Endothelial cell of umbilical vein (primary cell): ENCODE results near the gene THTPA. TPM values are rescaled to one million over a fixed set of nuclear protein-coding genes. Genes with fewer than 3 reads are reported as not detected.

Experiments
- BruUV-seq: library from RNA; stranded (reverse); fragments of 400-500 nt; replicated peaks from 2 replicates; lab custom pipeline; 2021; lab: Mats Ljungman, UMichigan
- CTCF ChIA-PET: fragments of 300-600, 350-600 bp; sonication (Branson Sonifier 250); formaldehyde crosslinking; loops from one replicate; lab custom pipeline; 2021; ENCODE audit warnings: antibody characterized with exemption, inconsistent platforms; lab: Charles Lee
- POLR2A ChIA-PET: fragments of 300-600, 350-600 bp; sonication (Branson Sonifier 250); formaldehyde crosslinking; loops from one replicate; lab custom pipeline; 2021; ENCODE audit warnings: antibody characterized with exemption, inconsistent platforms; lab: Charles Lee
- DNase-seq: peaks from one replicate; pipeline ENCODE4 v3.0.0-alpha.2; 2011; ENCODE audit warnings: low read depth, low spot score
- FAIRE-seq: peaks from 2 replicates; lab custom pipeline; 2011; peaks lifted over from hg19 to GRCh38; lab: Jason Lieb, UNC
- H2AFZ ChIP-seq: 2 replicates; pipeline ENCODE4 v1.6.0; 2012; ENCODE audit warnings: low read depth, low read length, control low read depth, inconsistent platforms
- H3K27ac ChIP-seq: 2 replicates; pipeline ENCODE4 v1.5.1; 2011; ENCODE audit warnings: low read depth, mild to moderate bottlenecking, control low read depth, low read length, moderate library complexity; ENCODE audit not compliant: insufficient read depth
- H3K27me3 ChIP-seq, 2 experiments: 2 replicates each; pipeline versions ENCODE4 v1.6.0 to v1.6.1; 2011; ENCODE audit warnings: low read length in 2 of 2, mixed read lengths in 1 of 2; ENCODE audit not compliant: control insufficient read depth in 2 of 2, insufficient read depth in 2 of 2
- H3K36me3 ChIP-seq, 2 experiments: 2 replicates in 1 of 2; 3 replicates in 1 of 2; pipeline ENCODE4 v1.5.1; 2011; ENCODE audit warnings: low read length in 2 of 2, mild to moderate bottlenecking in 1 of 2, moderate library complexity in 1 of 2; ENCODE audit not compliant: control insufficient read depth in 2 of 2, insufficient read depth in 2 of 2; ENCODE audit errors: extremely low read depth in 1 of 2
- H3K4me1 ChIP-seq: 3 replicates; pipeline ENCODE4 v1.5.1; 2011; ENCODE audit warnings: mild to moderate bottlenecking, low read length; ENCODE audit not compliant: control insufficient read depth, insufficient read depth; ENCODE audit errors: extremely low read depth
- H3K4me2 ChIP-seq: 2 replicates; pipeline ENCODE4 v1.6.1; 2011; ENCODE audit warnings: low read length, control low read depth, mixed read lengths; ENCODE audit not compliant: insufficient read depth
- H3K4me3 ChIP-seq, 3 experiments: fragments of 200-600 bp in 1 of 3; sonication (generic), shearing (Covaris generic) in 1 of 3; replicated peaks in 1 of 3; 2 replicates each; pipeline ENCODE4 v1.5.1; 2011 to 2016; ENCODE audit warnings: control low read depth in 3 of 3, low read length in 3 of 3, mild to moderate bottlenecking in 2 of 3, inconsistent platforms in 1 of 3, low read depth in 1 of 3, moderate library complexity in 1 of 3; ENCODE audit not compliant: insufficient read depth in 1 of 3
- H3K79me2 ChIP-seq: 2 replicates; pipeline ENCODE4 v1.6.0; 2012; ENCODE audit warnings: low read length, inconsistent platforms; ENCODE audit not compliant: control insufficient read depth, insufficient read depth
- H3K9ac ChIP-seq: replicated peaks from 2 replicates; pipeline ENCODE3; 2011; ENCODE audit warnings: low read length, control low read depth; ENCODE audit not compliant: insufficient read depth; ENCODE audit errors: extremely low read depth
- H3K9me1 ChIP-seq: replicated peaks from 3 replicates; pipeline ENCODE4 v1.6.0; 2011; ENCODE audit warnings: mild to moderate bottlenecking, low read length; ENCODE audit not compliant: control insufficient read depth, insufficient read depth; ENCODE audit errors: extremely low read depth
- H3K9me3 ChIP-seq: replicated peaks from 2 replicates; pipeline ENCODE4 v1.5.1; 2012; ENCODE audit warnings: low read length, inconsistent platforms; ENCODE audit not compliant: control insufficient read depth, insufficient read depth
- H4K20me1 ChIP-seq: replicated peaks from 2 replicates; pipeline ENCODE3; 2011; ENCODE audit warnings: mild to moderate bottlenecking, low read length; ENCODE audit not compliant: control insufficient read depth, insufficient read depth; ENCODE audit errors: extremely low read depth
- CTCF ChIP-seq, 2 donors: IDR thresholded peaks; 1 replicate in 1 of 2; 2 replicates in 1 of 2; pipeline ENCODE4 v1.5.1; 2011; ENCODE audit warnings: low read length in 2 of 2, mild to moderate bottlenecking in 2 of 2, moderate library complexity in 2 of 2, control low read depth in 1 of 2, inconsistent platforms in 1 of 2, low read depth in 1 of 2; ENCODE audit not compliant: insufficient read depth in 1 of 2; ENCODE audit errors: extremely low read depth in 1 of 2
- EZH2 ChIP-seq: IDR thresholded peaks from 2 replicates; pipeline ENCODE4 v1.6.1; 2012; ENCODE audit warnings: borderline replicate concordance, low read depth, mild to moderate bottlenecking, moderate library complexity, low read length, inconsistent platforms; ENCODE audit not compliant: severe bottlenecking
- FOS ChIP-seq: IDR thresholded peaks from 2 replicates; pipeline ENCODE4 v1.6.1; 2011; ENCODE audit warnings: mild to moderate bottlenecking, low read length, moderate library complexity, borderline replicate concordance; ENCODE audit not compliant: insufficient read depth
- GATA2 ChIP-seq: IDR thresholded peaks from 2 replicates; pipeline ENCODE4 v1.7.0; 2011; ENCODE audit warnings: low read depth, mild to moderate bottlenecking, moderate library complexity, mixed read lengths, low read length; ENCODE audit not compliant: insufficient read length, insufficient read depth
- JUN ChIP-seq: IDR thresholded peaks from 2 replicates; pipeline ENCODE4 v1.6.1; 2011; ENCODE audit warnings: borderline replicate concordance, low read depth; ENCODE audit not compliant: insufficient read length, insufficient read depth
- MAX ChIP-seq: IDR thresholded peaks from 2 replicates; pipeline ENCODE4 v1.6.1; 2011; ENCODE audit not compliant: insufficient read depth, insufficient read length
- MYC ChIP-seq: IDR thresholded peaks from one replicate; pipeline ENCODE4 v1.6.1; 2011; ENCODE audit warnings: mild to moderate bottlenecking, low read depth, low read length
- POLR2A ChIP-seq: IDR thresholded peaks from 2 replicates; pipeline ENCODE4 v1.6.1; 2012; ENCODE audit warnings: low read depth, mild to moderate bottlenecking, control low read depth, low read length
- POLR2AphosphoS5 ChIP-seq: IDR thresholded peaks from 2 replicates; pipeline ENCODE4 v1.6.1; 2012; ENCODE audit warnings: low read depth, mild to moderate bottlenecking, control low read depth, low read length, moderate library complexity; ENCODE audit not compliant: insufficient read depth
- dilution Hi-C: fragments of 300-500 bp; cut with MboI; formaldehyde crosslinking; loops from one replicate; pipeline ENCODE4 v1.15.0; 2019; ENCODE audit warnings: low sequenced_read_pairs; ENCODE audit not compliant: extremely low pct_ligation_motif_present
- intact Hi-C: fragments of 100-400 bp; cut with micrococcal nuclease; formaldehyde crosslinking; loops from one replicate; pipeline ENCODE4 v1.10.0; 2022
- polyA plus RNA-seq, 4 experiments: library from polyadenylated mRNA; depleted of rRNA in 3 of 4; stranded (reverse) in 3 of 4; unstranded in 1 of 4; fragments of >200 nt; gene quantifications; 2 replicates each; pipeline versions ENCODE4 v1.2.1 to v1.2.3, GENCODE V29; 2011 to 2012; ENCODE audit warnings: missing spikeins in 1 of 4
- total RNA-seq: library from RNA; stranded (reverse); gene quantifications from 2 replicates; pipeline ENCODE4 v1.2.3, GENCODE V29; 2021

The THTPA gene
- total and polyA plus RNA-seq, 2 donors (not counting 3 experiments of a cell fraction or from before 2014, with no cell fraction given): 10.8 to 12.5 TPM

GRCh38 chr14:23558346-23559009 is 2.4 kb downstream of the THTPA start:
- H4K20me1 ChIP-seq: no peaks in the 10 kb centered on the region
- DNase-seq (no peak), FAIRE-seq (no peak)
- no peaks in the 10 kb centered on the region for H3K27me3 ChIP-seq
- peaks cover 11% of the 10 kb centered on the region for H3K79me2 ChIP-seq
- no peaks in the 10 kb centered on the region for H3K9me1 ChIP-seq
- BruUV-seq: no TSS peak
- CTCF ChIA-PET: interaction anchor here (1.1 to 12.3 kb wide), 8 partner anchors 9 to 80 kb away, joined by 4 to 416 read pairs (median 12); no protein-coding TSS in a partner anchor
- peaks cover 11% of the 10 kb centered on the region for H3K4me1 ChIP-seq
- dilution Hi-C loops (no loop called here), intact Hi-C loops (no loop called here)
- H3K9ac ChIP-seq: no peak overlapping the region
- POLR2A ChIA-PET: interaction anchor here (1.2 kb wide), 1 partner anchor 80 kb away, joined by 5 read pairs; no protein-coding TSS in a partner anchor
- no peaks in the 10 kb centered on the region for H3K9me3 ChIP-seq
- no peak overlapping the region for H3K4me2 ChIP-seq
- H2AFZ ChIP-seq: no peak overlapping the region
- no peak overlapping the region for H3K4me3 ChIP-seq
- peaks cover 0 to 11% of the 10 kb centered on the region in 2 experiments for H3K36me3 ChIP-seq
- TF ChIP-seq POLR2AphosphoS5 (no peak), MAX (no peak), CTCF (IDR thresholded peaks at IDR 0.05; ENCODE audit: extremely low read depth in 1 of 2, insufficient read depth in 1 of 2, low read depth in 1 of 2, low read length in 2 of 2) (no peak), MYC (no peak), JUN (no peak), POLR2A (no peak), EZH2 (no peak), GATA2 (no peak), FOS (no peak)
- H3K27ac ChIP-seq: no peak overlapping the region
